Stomach (tissue), 4 donors: ENCODE results near the gene EML6.

Source experiments
- EP300 ChIP-seq: sonication (generic); formaldehyde crosslinking; IDR thresholded peaks from one replicate; pipeline ENCODE4 v1.6.1; 2017; ENCODE audit warnings: antibody characterized with exemption
- POLR2A ChIP-seq, 4 donors: fragments of 450-650 bp; IDR thresholded peaks; one replicate each; pipeline ENCODE4 v1.6.1; 2016; ENCODE audit warnings: antibody characterized with exemption in 4 of 4, control low read depth in 2 of 4, mild to moderate bottlenecking in 1 of 4, moderate library complexity in 1 of 4
- POLR2AphosphoS5 ChIP-seq, 3 donors: sonication (generic); formaldehyde crosslinking; IDR thresholded peaks; one replicate each; pipeline ENCODE4 v1.6.1; 2016; ENCODE audit warnings: antibody characterized with exemption in 3 of 3
- TF ChIP-seq, protein P1 (sequence below), 7 experiments: fragments of 450-650 bp in 4 of 7; fragments of 200-600 bp in 3 of 7; sonication (generic) in 3 of 7; IDR thresholded peaks; one replicate each; pipeline ENCODE4 v1.5.1; 2016 to 2019; ENCODE audit warnings: antibody characterized with exemption in 7 of 7, control low read depth in 2 of 7, mild to moderate bottlenecking in 1 of 7

DNA sequence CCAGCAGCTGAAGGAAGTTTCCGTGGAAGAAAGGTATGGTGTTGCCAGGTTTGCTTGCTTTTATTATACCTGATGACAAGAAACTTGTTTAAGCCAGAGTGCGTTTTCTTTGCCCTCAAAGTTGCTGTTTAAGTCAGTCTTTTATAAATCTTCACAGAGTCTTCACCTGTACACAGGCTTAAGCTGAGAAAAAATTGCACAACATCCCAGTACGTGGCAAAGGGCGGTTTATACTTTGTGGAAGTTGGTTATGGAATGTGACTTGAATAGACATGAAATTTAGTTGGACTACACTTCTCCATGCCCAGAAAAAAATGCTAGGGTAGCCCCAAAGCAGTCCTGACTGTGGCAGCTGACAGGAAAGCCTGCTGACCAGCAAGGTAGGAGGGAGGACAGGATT, 205.3 kb downstream of the EML6 start:
- TF ChIP-seq, protein P1, sequence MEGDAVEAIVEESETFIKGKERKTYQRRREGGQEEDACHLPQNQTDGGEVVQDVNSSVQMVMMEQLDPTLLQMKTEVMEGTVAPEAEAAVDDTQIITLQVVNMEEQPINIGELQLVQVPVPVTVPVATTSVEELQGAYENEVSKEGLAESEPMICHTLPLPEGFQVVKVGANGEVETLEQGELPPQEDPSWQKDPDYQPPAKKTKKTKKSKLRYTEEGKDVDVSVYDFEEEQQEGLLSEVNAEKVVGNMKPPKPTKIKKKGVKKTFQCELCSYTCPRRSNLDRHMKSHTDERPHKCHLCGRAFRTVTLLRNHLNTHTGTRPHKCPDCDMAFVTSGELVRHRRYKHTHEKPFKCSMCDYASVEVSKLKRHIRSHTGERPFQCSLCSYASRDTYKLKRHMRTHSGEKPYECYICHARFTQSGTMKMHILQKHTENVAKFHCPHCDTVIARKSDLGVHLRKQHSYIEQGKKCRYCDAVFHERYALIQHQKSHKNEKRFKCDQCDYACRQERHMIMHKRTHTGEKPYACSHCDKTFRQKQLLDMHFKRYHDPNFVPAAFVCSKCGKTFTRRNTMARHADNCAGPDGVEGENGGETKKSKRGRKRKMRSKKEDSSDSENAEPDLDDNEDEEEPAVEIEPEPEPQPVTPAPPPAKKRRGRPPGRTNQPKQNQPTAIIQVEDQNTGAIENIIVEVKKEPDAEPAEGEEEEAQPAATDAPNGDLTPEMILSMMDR (IDR thresholded peaks at IDR 0.05): no peak
- no peak for TF ChIP-seq POLR2AphosphoS5 (IDR thresholded peaks at IDR 0.05)
- no peak for TF ChIP-seq POLR2A (IDR thresholded peaks at IDR 0.05)
- TF ChIP-seq EP300: no peak
